IPS-18a (cell line): ENCODE measurements around the gene GMDS.

ENCODE experiments used
- H3K27ac ChIP-seq: one replicate; pipeline ENCODE4 v1.5.1; 2013; ENCODE audit warnings: low read length
- H3K27me3 ChIP-seq: one replicate; pipeline ENCODE4 v1.6.1; 2013; ENCODE audit warnings: mild to moderate bottlenecking, low read length; ENCODE audit not compliant: control insufficient read depth, insufficient read depth
- H3K36me3 ChIP-seq: one replicate; pipeline ENCODE4 v1.6.1; 2013; ENCODE audit warnings: low read depth, low read length; ENCODE audit not compliant: control insufficient read depth
- H3K4me1 ChIP-seq: one replicate; pipeline ENCODE4 v1.6.1; 2013; ENCODE audit warnings: low read depth, low read length; ENCODE audit not compliant: control insufficient read depth
- H3K4me3 ChIP-seq: one replicate; pipeline ENCODE4 v1.5.1; 2013; ENCODE audit warnings: low read length
- H3K9ac ChIP-seq: one replicate; pipeline ENCODE4 v1.6.1; 2013; ENCODE audit warnings: mild to moderate bottlenecking, low read length, moderate library complexity
- H3K9me3 ChIP-seq: one replicate; pipeline ENCODE4 v1.6.1; 2013; ENCODE audit warnings: low read depth, low read length; ENCODE audit not compliant: control insufficient read depth

Gene GMDS

DNA sequence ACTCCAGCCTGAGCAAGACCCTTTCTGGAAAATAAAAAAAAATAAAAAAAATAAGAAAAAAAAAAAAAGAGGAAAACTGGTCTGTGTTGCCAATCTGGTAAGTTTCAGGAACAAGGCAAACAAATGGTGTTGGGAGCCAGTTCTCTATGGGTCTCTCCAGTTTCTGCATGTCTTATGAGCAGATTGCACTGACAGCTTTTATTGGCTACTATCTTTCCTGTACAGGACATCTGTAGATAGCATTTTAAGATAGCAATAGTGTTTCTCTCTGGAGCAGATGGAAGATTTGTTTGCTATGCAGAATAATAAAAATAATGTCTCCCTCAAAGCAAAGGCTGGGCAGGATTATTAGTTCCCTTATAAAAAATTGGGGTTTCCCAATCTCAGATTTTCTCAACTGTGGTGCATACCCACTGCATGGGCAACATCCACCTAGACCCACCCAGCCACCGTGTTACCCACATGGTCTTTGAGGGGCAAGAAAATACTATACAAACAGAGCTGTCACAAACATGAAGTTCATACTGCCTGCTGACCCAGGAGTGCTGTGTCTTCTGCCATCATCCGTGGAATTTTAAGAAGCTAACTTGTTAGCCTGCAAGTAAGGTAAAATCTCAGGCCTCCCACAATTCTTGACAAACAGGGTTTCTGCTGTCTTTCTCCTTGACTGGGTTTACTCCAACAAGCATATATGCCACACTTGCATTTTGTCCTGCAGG is 9.5 kb downstream of the GMDS start:
- H3K36me3 ChIP-seq: no peaks in the 10 kb centered on the region
- H3K9me3 ChIP-seq: no peaks in the 10 kb centered on the region
- no peaks in the 10 kb centered on the region for H3K27me3 ChIP-seq
- peaks cover 7% of the 10 kb centered on the region for H3K4me1 ChIP-seq
- no peak overlapping the region for H3K4me3 ChIP-seq
- no peak overlapping the region for H3K27ac ChIP-seq
- H3K9ac ChIP-seq: no peak overlapping the region

- H3K4me3 ChIP-seq: no peak overlapping the region
- no peak overlapping the region for H3K27ac ChIP-seq
- no peak overlapping the region for H3K9ac ChIP-seq
- H3K9me3 ChIP-seq: no peaks in the 10 kb centered on the region
- no peaks in the 10 kb centered on the region for H3K27me3 ChIP-seq
- H3K4me1 ChIP-seq: peaks cover 12% of the 10 kb centered on the region
- no peaks in the 10 kb centered on the region for H3K36me3 ChIP-seq
These were observed 13.0 kb downstream of the GMDS start for GRCh38 chr6:2232445-2232844.

GRCh38 chr6:2231438-2231837 is 14.0 kb downstream of the GMDS start:
- H3K4me1 ChIP-seq: peaks cover 12% of the 10 kb centered on the region
- H3K36me3 ChIP-seq: no peaks in the 10 kb centered on the region
- no peaks in the 10 kb centered on the region for H3K9me3 ChIP-seq
- H3K4me3 ChIP-seq: no peak overlapping the region
- H3K27ac ChIP-seq: no peak overlapping the region
- no peaks in the 10 kb centered on the region for H3K27me3 ChIP-seq
- H3K9ac ChIP-seq: no peak overlapping the region

- no peak overlapping the region for H3K9ac ChIP-seq
- no peaks in the 10 kb centered on the region for H3K9me3 ChIP-seq
- no peak overlapping the region for H3K4me3 ChIP-seq
- peaks cover 12% of the 10 kb centered on the region for H3K4me1 ChIP-seq
- H3K36me3 ChIP-seq: no peaks in the 10 kb centered on the region
- H3K27me3 ChIP-seq: no peaks in the 10 kb centered on the region
- H3K27ac ChIP-seq: no peak overlapping the region
These were observed 14.6 kb downstream of the GMDS start for GRCh38 chr6:2230659-2231277.

DNA sequence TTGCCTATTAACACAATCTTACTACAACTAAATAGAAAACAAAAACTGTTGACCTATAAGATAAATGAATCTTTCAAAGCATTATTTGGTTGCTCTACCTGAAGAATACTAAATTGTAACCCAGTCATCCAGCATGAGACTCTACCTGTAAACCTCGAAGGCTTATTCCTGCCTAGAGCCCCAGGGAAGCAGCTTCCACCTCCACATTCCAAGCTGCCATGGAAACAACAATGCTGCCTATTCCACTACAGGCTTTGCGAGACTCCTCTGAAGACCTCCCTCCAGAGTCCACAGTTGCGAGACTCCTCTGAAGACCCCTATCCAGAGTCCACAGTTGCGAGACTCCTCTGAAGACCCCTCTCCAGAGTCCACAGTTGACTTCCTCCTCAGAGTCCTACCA is 15.7 kb downstream of the GMDS start:
- H3K9ac ChIP-seq: no peak overlapping the region
- no peaks in the 10 kb centered on the region for H3K36me3 ChIP-seq
- H3K27ac ChIP-seq: no peak overlapping the region
- H3K9me3 ChIP-seq: no peaks in the 10 kb centered on the region
- no peaks in the 10 kb centered on the region for H3K27me3 ChIP-seq
- peaks cover 12% of the 10 kb centered on the region for H3K4me1 ChIP-seq
- H3K4me3 ChIP-seq: no peak overlapping the region

GRCh38 chr6:2229039-2229438 is 16.4 kb downstream of the GMDS start:
- Histone ChIP-seq H3K27ac (no peak overlapping the region), H3K4me3 (no peak overlapping the region), H3K4me1 (peaks cover 12% of the 10 kb centered on the region), H3K27me3 (no peaks in the 10 kb centered on the region), H3K9me3 (no peaks in the 10 kb centered on the region), H3K36me3 (no peaks in the 10 kb centered on the region), H3K9ac (no peak overlapping the region)

DNA sequence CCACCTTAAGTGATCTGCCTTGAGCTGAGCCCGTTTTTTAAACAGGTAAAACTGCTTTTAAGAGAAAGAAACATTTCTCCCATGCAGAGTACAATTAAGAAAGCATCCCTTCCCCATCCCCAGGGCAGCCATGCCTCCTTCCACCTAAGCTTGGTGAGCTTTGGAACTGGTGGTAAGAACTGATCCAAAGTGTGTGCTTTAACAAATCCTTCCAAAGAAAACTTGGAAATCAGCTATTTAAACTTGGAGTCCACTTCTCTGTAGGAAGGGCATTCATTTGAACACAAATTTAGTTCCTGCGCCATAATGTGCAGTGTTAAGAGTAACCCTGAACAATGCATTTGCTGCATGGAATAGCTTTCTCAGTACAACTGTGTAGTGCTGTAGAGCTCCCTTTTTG is 17.0 kb downstream of the GMDS start:
- no peaks in the 10 kb centered on the region for H3K27me3 ChIP-seq
- H3K27ac ChIP-seq: no peak overlapping the region
- H3K4me3 ChIP-seq: no peak overlapping the region
- no peaks in the 10 kb centered on the region for H3K9me3 ChIP-seq
- no peak overlapping the region for H3K9ac ChIP-seq
- peaks cover 12% of the 10 kb centered on the region for H3K4me1 ChIP-seq
- no peaks in the 10 kb centered on the region for H3K36me3 ChIP-seq

DNA sequence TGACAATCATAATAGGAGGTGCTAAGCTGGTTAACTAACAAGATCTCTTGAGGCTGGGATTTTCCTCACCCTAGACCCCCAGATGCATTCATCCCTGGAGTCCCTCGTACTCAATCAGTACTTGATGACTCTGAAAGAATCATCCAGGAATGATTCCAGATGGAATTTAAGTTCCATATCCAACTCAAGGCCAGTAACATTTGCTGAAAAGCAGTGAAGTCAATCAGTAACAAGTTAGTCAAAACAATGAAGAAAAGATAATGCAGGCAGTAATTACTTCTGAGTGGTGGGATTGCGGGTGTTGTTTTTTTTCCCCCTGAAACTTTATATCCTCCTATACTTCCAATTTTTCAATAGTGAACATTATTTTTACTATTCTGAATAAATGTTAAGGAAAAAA is 18.6 kb downstream of the GMDS start:
- H3K9ac ChIP-seq: no peak overlapping the region
- no peaks in the 10 kb centered on the region for H3K9me3 ChIP-seq
- H3K27ac ChIP-seq: no peak overlapping the region
- no peak overlapping the region for H3K4me3 ChIP-seq
- H3K36me3 ChIP-seq: no peaks in the 10 kb centered on the region
- H3K27me3 ChIP-seq: no peaks in the 10 kb centered on the region
- peaks cover 12% of the 10 kb centered on the region for H3K4me1 ChIP-seq

GRCh38 chr6:2225422-2226392 is 19.7 kb downstream of the GMDS start:
- Histone ChIP-seq H3K27ac (no peak overlapping the region), H3K4me3 (no peak overlapping the region), H3K4me1 (peaks cover 8% of the 10 kb centered on the region), H3K9me3 (no peaks in the 10 kb centered on the region), H3K27me3 (no peaks in the 10 kb centered on the region), H3K9ac (no peak overlapping the region), H3K36me3 (no peaks in the 10 kb centered on the region)

GRCh38 chr6:2224847-2225382 is 20.5 kb downstream of the GMDS start:
- Histone ChIP-seq H3K27ac (no peak overlapping the region), H3K9ac (no peak overlapping the region), H3K4me1 (peaks cover 6% of the 10 kb centered on the region), H3K36me3 (no peaks in the 10 kb centered on the region), H3K4me3 (no peak overlapping the region), H3K9me3 (no peaks in the 10 kb centered on the region), H3K27me3 (no peaks in the 10 kb centered on the region)

DNA sequence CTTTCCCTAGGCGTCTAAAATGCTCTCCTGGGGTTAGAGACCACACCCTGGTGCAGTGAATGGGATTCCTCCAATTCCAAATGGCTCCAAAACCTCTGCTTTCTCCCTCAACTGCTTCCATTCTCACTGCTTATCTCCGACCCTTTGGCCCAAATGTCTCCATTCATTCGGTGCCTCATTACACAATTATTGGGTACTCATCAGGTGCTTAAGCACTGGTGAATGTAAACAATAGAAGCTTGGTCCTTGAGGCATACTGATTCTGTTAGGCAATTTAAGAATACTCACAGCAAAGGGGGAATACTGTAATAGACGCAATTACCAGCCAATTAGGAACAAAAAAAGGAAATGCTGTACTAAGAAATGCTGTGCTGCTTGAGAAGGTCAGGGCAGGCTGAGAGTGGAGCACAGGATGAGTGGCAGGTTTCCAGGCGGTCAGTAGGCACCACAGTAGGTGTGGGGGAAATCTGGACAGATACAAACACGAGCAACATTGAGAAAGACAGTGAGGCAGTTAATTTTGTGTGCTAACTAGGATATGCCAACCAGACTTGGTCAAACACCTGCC is 23.0 kb downstream of the GMDS start:
- no peaks in the 10 kb centered on the region for H3K36me3 ChIP-seq
- H3K4me3 ChIP-seq: no peak overlapping the region
- H3K27me3 ChIP-seq: no peaks in the 10 kb centered on the region
- no peak overlapping the region for H3K9ac ChIP-seq
- no peaks in the 10 kb centered on the region for H3K4me1 ChIP-seq
- no peaks in the 10 kb centered on the region for H3K9me3 ChIP-seq
- no peak overlapping the region for H3K27ac ChIP-seq
